GM23248 (cell line): Measurements from ENCODE around the gene TGFB1I1.

Experiments
- EZH2 ChIP-seq: fragments of 200-600 bp; sonication (generic); IDR thresholded peaks from 2 replicates; pipeline ENCODE4 v1.6.1; 2018; ENCODE audit warnings: antibody characterized with exemption, mild to moderate bottlenecking; ENCODE audit not compliant: insufficient read depth, poor library complexity, severe bottlenecking
- EZH2phosphoT487 ChIP-seq: fragments of 200-600 bp; sonication (generic); IDR thresholded peaks from 2 replicates; pipeline ENCODE4 v1.6.1; 2018; ENCODE audit warnings: antibody characterized with exemption, moderate library complexity, mild to moderate bottlenecking, low read depth; ENCODE audit not compliant: insufficient read depth

GRCh38 chr16:31423801-31424200, 48.2 kb upstream of the TGFB1I1 start:
- TF ChIP-seq EZH2 (no peak), EZH2phosphoT487 (no peak)
